Endothelial cell (in vitro differentiated cells): ENCODE results near the gene KCTD19. TPM values are rescaled to one million over a fixed set of nuclear protein-coding genes. Genes with fewer than 3 reads are reported as not detected.

Source experiments
- DNase-seq: peaks from one replicate; pipeline ENCODE4 v3.0.0; 2021; ENCODE audit warnings: low spot score
- H3K27ac Mint-ChIP-seq: one replicate; pipeline ENCODE4 v1.8.0; 2021; ENCODE audit warnings: mixed read lengths, inconsistent platforms; ENCODE audit not compliant: unreplicated experiment
- H3K27me3 Mint-ChIP-seq: one replicate; pipeline ENCODE4 v1.8.0; 2021; ENCODE audit warnings: mild to moderate bottlenecking, moderate library complexity, mixed read lengths, inconsistent platforms; ENCODE audit not compliant: unreplicated experiment
- H3K36me3 Mint-ChIP-seq: one replicate; pipeline ENCODE4 v1.8.0; 2021; ENCODE audit warnings: mild to moderate bottlenecking, low read depth, mixed read lengths, inconsistent platforms; ENCODE audit not compliant: unreplicated experiment
- H3K4me1 Mint-ChIP-seq: one replicate; pipeline ENCODE4 v1.8.0; 2021; ENCODE audit warnings: mild to moderate bottlenecking, mixed read lengths, inconsistent platforms; ENCODE audit not compliant: unreplicated experiment
- H3K4me3 Mint-ChIP-seq: one replicate; pipeline ENCODE4 v1.8.0; 2021; ENCODE audit warnings: mild to moderate bottlenecking, mixed read lengths, inconsistent platforms; ENCODE audit not compliant: unreplicated experiment
- H3K9me3 Mint-ChIP-seq: one replicate; pipeline ENCODE4 v1.8.0; 2021; ENCODE audit warnings: mixed read lengths, inconsistent platforms; ENCODE audit not compliant: unreplicated experiment
- CTCF ChIP-seq: fragments of 200-600 bp; sonication (generic); IDR thresholded peaks from one replicate; pipeline ENCODE4 v1.5.0; 2021; ENCODE audit warnings: antibody characterized with exemption; ENCODE audit not compliant: unreplicated experiment
- total RNA-seq: library from RNA; stranded (reverse); fragmentation: NEBNext Ultra II Directional; extraction: Animal tissue kit (Norgen Biotek cat#: 25700); gene quantifications from one replicate; pipeline ENCODE4 v1.2.1, GENCODE V29; 2021; ENCODE audit not compliant: unreplicated experiment

KCTD19 gene
- total RNA-seq, 1 donor from 2014 or later: 2.0 TPM

GRCh38 chr16:67263201-67263600 lies 63.3 kb downstream of the KCTD19 start:
- Mint-ChIP-seq H3K4me3 (no peak overlapping the region), H3K27ac (no peak overlapping the region)

GRCh38 chr16:67260426-67261063 lies 66.0 kb downstream of the KCTD19 start:
- H3K36me3 Mint-ChIP-seq: peaks cover 18% of the 10 kb centered on the region
- no peak for DNase-seq

More at GRCh38 chr16:67263201-67263600, 63.3 kb downstream of the KCTD19 start:
- H3K4me1 Mint-ChIP-seq: peaks cover 18% of the 10 kb centered on the region
- no peak for TF ChIP-seq CTCF
- H3K36me3 Mint-ChIP-seq: peaks cover 4% of the 10 kb centered on the region
- no peaks in the 10 kb centered on the region for H3K9me3 Mint-ChIP-seq
- peaks cover 21% of the 10 kb centered on the region for H3K27me3 Mint-ChIP-seq
- no peak for DNase-seq

GRCh38 chr16:67259705-67260104 lies 66.8 kb downstream of the KCTD19 start:
- Mint-ChIP-seq H3K36me3 (peaks cover 18% of the 10 kb centered on the region), H3K9me3 (no peaks in the 10 kb centered on the region), H3K27ac (no peak overlapping the region), H3K4me3 (no peak overlapping the region), H3K4me1 (peaks cover 13% of the 10 kb centered on the region), H3K27me3 (peaks cover 23% of the 10 kb centered on the region)
- DNase-seq: no peak
- no peak for TF ChIP-seq CTCF

More at GRCh38 chr16:67260426-67261063, 66.0 kb downstream of the KCTD19 start:
- peak; percentile 12 for TF ChIP-seq CTCF
- Mint-ChIP-seq H3K4me3 (peak overlapping the region; percentile 26), H3K4me1 (peaks cover 14% of the 10 kb centered on the region), H3K27ac (no peak overlapping the region), H3K27me3 (peaks cover 21% of the 10 kb centered on the region), H3K9me3 (no peaks in the 10 kb centered on the region)

GRCh38 chr16:67258161-67258835 lies 68.2 kb downstream of the KCTD19 start:
- Mint-ChIP-seq H3K9me3 (no peaks in the 10 kb centered on the region), H3K27ac (no peak overlapping the region), H3K4me1 (peaks cover 6% of the 10 kb centered on the region), H3K27me3 (peaks cover 20% of the 10 kb centered on the region), H3K4me3 (no peak overlapping the region), H3K36me3 (peaks cover 18% of the 10 kb centered on the region)
- no peak for TF ChIP-seq CTCF
- DNase-seq: no peak
